HEK293 (cell line): ENCODE data around the gene UBALD2.

Experiments used
- CTCF ChIA-PET: fragments of 350-600 bp; formaldehyde crosslinking; extraction: SDS; loops from one replicate; lab custom pipeline; 2021; ENCODE audit warnings: antibody characterized with exemption; lab: Yijun Ruan, JAX
- POLR2A ChIA-PET: fragments of 300-600 bp; formaldehyde crosslinking; extraction: SDS; loops from one replicate; lab custom pipeline; 2020; ENCODE audit warnings: antibody characterized with exemption, inconsistent platforms; lab: Yijun Ruan, JAX
- H3K27ac ChIP-seq: fragments of 200-500 bp; sonication (Bioruptor generic); 2 replicates; pipeline ENCODE4 v1.5.1; 2014; ENCODE audit warnings: low read depth, low read length, control low read depth, inconsistent platforms; ENCODE audit errors: extremely low read depth
- H3K36me3 ChIP-seq, 2 experiments: fragments of 200-500 bp in 1 of 2; sonication (Bioruptor generic) in 1 of 2; 1 replicate in 1 of 2; 2 replicates in 1 of 2; pipeline ENCODE4 v1.5.1; 2014 to 2017; ENCODE audit warnings: inconsistent platforms in 2 of 2, low read length in 2 of 2; ENCODE audit not compliant: control insufficient read depth in 2 of 2, insufficient read depth in 1 of 2
- H3K4me1 ChIP-seq: fragments of 200-500 bp; sonication (Bioruptor generic); 2 replicates; pipeline ENCODE4 v1.5.1; 2014; ENCODE audit warnings: mild to moderate bottlenecking, low read length, inconsistent platforms; ENCODE audit not compliant: control insufficient read depth, insufficient read depth
- H3K4me3 ChIP-seq: 2 replicates; pipeline ENCODE4 v1.5.1; 2011; ENCODE audit warnings: low read depth, mild to moderate bottlenecking, control low read depth, low read length, moderate library complexity
- H3K9me3 ChIP-seq: fragments of 200-500 bp; sonication (Bioruptor generic); 2 replicates; pipeline ENCODE4 v1.5.1; 2014; ENCODE audit warnings: low read depth, low read length, inconsistent platforms; ENCODE audit not compliant: control insufficient read depth, insufficient read depth
- GLI2 ChIP-seq: fragments of 450-650 bp; formaldehyde crosslinking; IDR thresholded peaks from 2 replicates; pipeline ENCODE4; 2017; ENCODE audit warnings: missing biosample characterization, missing genetic modification characterization, low read depth, borderline replicate concordance
- GLIS1 ChIP-seq: fragments of 450-650 bp; formaldehyde crosslinking; IDR thresholded peaks from 2 replicates; pipeline ENCODE4 v1.5.1; 2016; ENCODE audit warnings: missing biosample characterization, missing genetic modification characterization
- HOXA7 ChIP-seq: sonication (generic); formaldehyde crosslinking; IDR thresholded peaks from 2 replicates; pipeline ENCODE4 v1.8.1; 2022; ENCODE audit warnings: missing genetic modification reagents, borderline replicate concordance
- IKZF3 ChIP-seq: fragments of 450-650 bp; IDR thresholded peaks from 2 replicates; pipeline ENCODE4 v1.5.0; 2018; ENCODE audit warnings: missing biosample characterization, mild to moderate bottlenecking, missing genetic modification characterization, moderate library complexity
- PATZ1 ChIP-seq: fragments of 450-650 bp; formaldehyde crosslinking; IDR thresholded peaks from 2 replicates; pipeline ENCODE4 v1.5.1; 2016; ENCODE audit warnings: missing biosample characterization, missing genetic modification characterization
- TCF7L2 ChIP-seq: IDR thresholded peaks from 2 replicates; pipeline ENCODE4 v1.6.1; 2011; ENCODE audit warnings: low read depth, mild to moderate bottlenecking, inconsistent platforms, low read length, moderate library complexity, borderline replicate concordance
- YY1 ChIP-seq: fragments of 450-650 bp; formaldehyde crosslinking; IDR thresholded peaks from 2 replicates; pipeline ENCODE4 v1.5.1; 2018; ENCODE audit warnings: missing biosample characterization, missing genetic modification characterization
- YY2 ChIP-seq: fragments of 450-650 bp; formaldehyde crosslinking; IDR thresholded peaks from 2 replicates; pipeline ENCODE4 v1.5.1; 2016; ENCODE audit warnings: missing biosample characterization, missing genetic modification characterization
- ZBTB20 ChIP-seq: fragments of 450-650 bp; formaldehyde crosslinking; IDR thresholded peaks from 2 replicates; pipeline ENCODE4 v1.5.1; 2016; ENCODE audit warnings: missing biosample characterization, missing genetic modification characterization
- ZBTB26 ChIP-seq: fragments of 450-650 bp; formaldehyde crosslinking; optimal IDR thresholded peaks from 2 replicates; pipeline ENCODE3; 2016; ENCODE audit warnings: missing biosample characterization, mild to moderate bottlenecking, missing genetic modification characterization
- ZBTB48 ChIP-seq: fragments of 450-650 bp; formaldehyde crosslinking; IDR thresholded peaks from 2 replicates; pipeline ENCODE4 v1.5.1; 2016; ENCODE audit warnings: missing biosample characterization, missing genetic modification characterization
- ZFHX2 ChIP-seq: fragments of 450-650 bp; formaldehyde crosslinking; conservative IDR thresholded peaks from 2 replicates; pipeline ENCODE4 v1.5.1; 2016; ENCODE audit warnings: missing biosample characterization, missing genetic modification characterization
- ZIC2 ChIP-seq: fragments of 450-650 bp; formaldehyde crosslinking; IDR thresholded peaks from 2 replicates; pipeline ENCODE4 v1.5.1; 2016; ENCODE audit warnings: missing biosample characterization, missing genetic modification characterization
- ZNF112 ChIP-seq: fragments of 450-650 bp; formaldehyde crosslinking; IDR thresholded peaks from 2 replicates; pipeline ENCODE4 v1.5.0; 2017; ENCODE audit warnings: missing biosample characterization, missing genetic modification characterization
- ZNF169 ChIP-seq: fragments of 450-650 bp; formaldehyde crosslinking; IDR thresholded peaks from 2 replicates; pipeline ENCODE4 v1.5.1; 2016; ENCODE audit warnings: missing biosample characterization, missing genetic modification characterization
- ZNF335 ChIP-seq: fragments of 450-650 bp; formaldehyde crosslinking; conservative IDR thresholded peaks from 2 replicates; pipeline ENCODE4 v1.5.1; 2016; ENCODE audit warnings: missing biosample characterization, missing genetic modification characterization
- ZNF341 ChIP-seq: fragments of 450-650 bp; formaldehyde crosslinking; IDR thresholded peaks from 2 replicates; pipeline ENCODE4; 2016; ENCODE audit warnings: low read depth, missing biosample characterization, missing genetic modification characterization
- ZNF518A ChIP-seq: fragments of 450-650 bp; formaldehyde crosslinking; conservative IDR thresholded peaks from 2 replicates; pipeline ENCODE4 v1.5.1; 2016; ENCODE audit warnings: low read depth, missing biosample characterization, missing genetic modification characterization
- ZNF610 ChIP-seq: fragments of 450-650 bp; formaldehyde crosslinking; IDR thresholded peaks from 2 replicates; pipeline ENCODE4 v1.5.1; 2016; ENCODE audit warnings: missing biosample characterization, missing genetic modification characterization, borderline replicate concordance
- ZNF626 ChIP-seq: fragments of 450-650 bp; sonication (Bioruptor Pico); formaldehyde crosslinking; IDR thresholded peaks from 2 replicates; pipeline ENCODE4 v1.5.1; 2018; ENCODE audit warnings: missing biosample characterization, missing genetic modification characterization, inconsistent platforms
- ZNF629 ChIP-seq: fragments of 450-650 bp; formaldehyde crosslinking; IDR thresholded peaks from 2 replicates; pipeline ENCODE4 v1.5.1; 2017; ENCODE audit warnings: missing biosample characterization, missing genetic modification characterization
- ZNF660 ChIP-seq: fragments of 450-650 bp; IDR thresholded peaks from 2 replicates; pipeline ENCODE4 v1.5.1; 2018; ENCODE audit warnings: missing biosample characterization, mild to moderate bottlenecking, missing genetic modification characterization
- ZNF76 ChIP-seq: fragments of 450-650 bp; formaldehyde crosslinking; IDR thresholded peaks from 2 replicates; pipeline ENCODE4; 2016; ENCODE audit warnings: low read depth, missing biosample characterization, missing genetic modification characterization, borderline replicate concordance
- ZSCAN30 ChIP-seq: fragments of 450-650 bp; IDR thresholded peaks from 2 replicates; pipeline ENCODE4 v1.5.1; 2018; ENCODE audit warnings: missing biosample characterization, mild to moderate bottlenecking, missing genetic modification characterization, moderate library complexity
- TF ChIP-seq, protein P1 (sequence below): fragments of 450-650 bp; formaldehyde crosslinking; IDR thresholded peaks from 2 replicates; pipeline ENCODE4 v1.5.1; 2016; ENCODE audit warnings: missing biosample characterization, missing genetic modification characterization
- TF ChIP-seq, protein P2 (sequence below): fragments of 450-650 bp; formaldehyde crosslinking; IDR thresholded peaks from 2 replicates; pipeline ENCODE4 v1.5.1; 2016; ENCODE audit warnings: missing biosample characterization, missing genetic modification characterization

UBALD2 gene

GRCh38 chr17:76265624-76266243 is 586 bp downstream of the UBALD2 start:
- H3K9me3 ChIP-seq, result no peaks in the 10 kb centered on the region
- peak overlapping the region; percentile 89 for H3K4me3 ChIP-seq
- H3K4me1 ChIP-seq, result no peaks in the 10 kb centered on the region; the same call in 1 of the 2 replicates
- peaks cover 5 to 19% of the 10 kb centered on the region in 2 experiments; a peak in 2 of 3 replicates for H3K36me3 ChIP-seq
- POLR2A ChIA-PET, result interaction anchor here (0.6 to 1.7 kb wide), 13 partner anchors 9 to 410 kb away, joined by 3 to 17 read pairs (median 5); partner anchors contain the start of genes PRPSAP1, RNF157, WBP2 and ZACN
- CTCF ChIA-PET, result interaction anchor here (0.7 to 6.4 kb wide), 8 partner anchors 9 to 160 kb away, joined by 3 to 52 read pairs (median 4); no protein-coding TSS in a partner anchor
- peak overlapping the region; percentile 81 for H3K27ac ChIP-seq
- TF ChIP-seq, protein P1, sequence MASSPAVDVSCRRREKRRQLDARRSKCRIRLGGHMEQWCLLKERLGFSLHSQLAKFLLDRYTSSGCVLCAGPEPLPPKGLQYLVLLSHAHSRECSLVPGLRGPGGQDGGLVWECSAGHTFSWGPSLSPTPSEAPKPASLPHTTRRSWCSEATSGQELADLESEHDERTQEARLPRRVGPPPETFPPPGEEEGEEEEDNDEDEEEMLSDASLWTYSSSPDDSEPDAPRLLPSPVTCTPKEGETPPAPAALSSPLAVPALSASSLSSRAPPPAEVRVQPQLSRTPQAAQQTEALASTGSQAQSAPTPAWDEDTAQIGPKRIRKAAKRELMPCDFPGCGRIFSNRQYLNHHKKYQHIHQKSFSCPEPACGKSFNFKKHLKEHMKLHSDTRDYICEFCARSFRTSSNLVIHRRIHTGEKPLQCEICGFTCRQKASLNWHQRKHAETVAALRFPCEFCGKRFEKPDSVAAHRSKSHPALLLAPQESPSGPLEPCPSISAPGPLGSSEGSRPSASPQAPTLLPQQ (tag by site-specific recombination), result peak; percentile 46; the same call in 1 of the 2 replicates
- TF ChIP-seq ZSCAN30 (tag by site-specific recombination) (peak; percentile 67; the same call in 1 of the 2 replicates), ZNF518A (tag by site-specific recombination) (no peak), IKZF3 (no peak), HOXA7 (CRISPR knock-in tag) (no peak), ZNF660 (tag by site-specific recombination) (peak; percentile 70), ZFHX2 (tag by site-specific recombination) (peak; percentile 31; the same call in 1 of the 2 replicates), GLIS1 (0 out of 2 replicates have a peak, but pooled peaks have one; percentile 5), ZBTB20 (tag by site-specific recombination) (peak; percentile 62; the same call in 1 of the 2 replicates), GLI2 (tag by site-specific recombination) (no peak), ZNF626 (tag by site-specific recombination) (no peak), ZNF76 (peak; percentile 49; the same call in 1 of the 2 replicates), YY1 (tag by site-specific recombination) (peak; percentile 91), ZNF629 (0 out of 2 replicates have a peak, but pooled peaks have one; percentile 26), PATZ1 (tag by site-specific recombination) (peak; percentile 57; the same call in 1 of the 2 replicates), ZNF112 (tag by site-specific recombination) (no peak), ZBTB48 (0 out of 2 replicates have a peak, but pooled peaks have one; percentile 11), YY2 (tag by site-specific recombination) (peak; percentile 61), ZBTB26 (tag by site-specific recombination) (peak; percentile 77), ZNF341 (tag by site-specific recombination) (peak; percentile 62), ZNF335 (tag by site-specific recombination) (peak; percentile 48; the same call in 1 of the 2 replicates), ZNF169 (tag by site-specific recombination) (no peak), ZNF610 (tag by site-specific recombination) (peak; percentile 43; the same call in 1 of the 2 replicates), ZIC2 (no peak), TCF7L2 (no peak)
- TF ChIP-seq, protein P2, sequence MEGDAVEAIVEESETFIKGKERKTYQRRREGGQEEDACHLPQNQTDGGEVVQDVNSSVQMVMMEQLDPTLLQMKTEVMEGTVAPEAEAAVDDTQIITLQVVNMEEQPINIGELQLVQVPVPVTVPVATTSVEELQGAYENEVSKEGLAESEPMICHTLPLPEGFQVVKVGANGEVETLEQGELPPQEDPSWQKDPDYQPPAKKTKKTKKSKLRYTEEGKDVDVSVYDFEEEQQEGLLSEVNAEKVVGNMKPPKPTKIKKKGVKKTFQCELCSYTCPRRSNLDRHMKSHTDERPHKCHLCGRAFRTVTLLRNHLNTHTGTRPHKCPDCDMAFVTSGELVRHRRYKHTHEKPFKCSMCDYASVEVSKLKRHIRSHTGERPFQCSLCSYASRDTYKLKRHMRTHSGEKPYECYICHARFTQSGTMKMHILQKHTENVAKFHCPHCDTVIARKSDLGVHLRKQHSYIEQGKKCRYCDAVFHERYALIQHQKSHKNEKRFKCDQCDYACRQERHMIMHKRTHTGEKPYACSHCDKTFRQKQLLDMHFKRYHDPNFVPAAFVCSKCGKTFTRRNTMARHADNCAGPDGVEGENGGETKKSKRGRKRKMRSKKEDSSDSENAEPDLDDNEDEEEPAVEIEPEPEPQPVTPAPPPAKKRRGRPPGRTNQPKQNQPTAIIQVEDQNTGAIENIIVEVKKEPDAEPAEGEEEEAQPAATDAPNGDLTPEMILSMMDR (tag by site-specific recombination), result peak; percentile 17; the same call in 1 of the 2 replicates
